GOT3 (cell line): ENCODE data around the gene ZNF738.

Source experiments
- DNase-seq: peaks from one replicate; lab custom pipeline; 2025; ENCODE audit warnings: mixed read lengths; lab: John Stamatoyannopoulos, UW

ZNF738 gene

DNA sequence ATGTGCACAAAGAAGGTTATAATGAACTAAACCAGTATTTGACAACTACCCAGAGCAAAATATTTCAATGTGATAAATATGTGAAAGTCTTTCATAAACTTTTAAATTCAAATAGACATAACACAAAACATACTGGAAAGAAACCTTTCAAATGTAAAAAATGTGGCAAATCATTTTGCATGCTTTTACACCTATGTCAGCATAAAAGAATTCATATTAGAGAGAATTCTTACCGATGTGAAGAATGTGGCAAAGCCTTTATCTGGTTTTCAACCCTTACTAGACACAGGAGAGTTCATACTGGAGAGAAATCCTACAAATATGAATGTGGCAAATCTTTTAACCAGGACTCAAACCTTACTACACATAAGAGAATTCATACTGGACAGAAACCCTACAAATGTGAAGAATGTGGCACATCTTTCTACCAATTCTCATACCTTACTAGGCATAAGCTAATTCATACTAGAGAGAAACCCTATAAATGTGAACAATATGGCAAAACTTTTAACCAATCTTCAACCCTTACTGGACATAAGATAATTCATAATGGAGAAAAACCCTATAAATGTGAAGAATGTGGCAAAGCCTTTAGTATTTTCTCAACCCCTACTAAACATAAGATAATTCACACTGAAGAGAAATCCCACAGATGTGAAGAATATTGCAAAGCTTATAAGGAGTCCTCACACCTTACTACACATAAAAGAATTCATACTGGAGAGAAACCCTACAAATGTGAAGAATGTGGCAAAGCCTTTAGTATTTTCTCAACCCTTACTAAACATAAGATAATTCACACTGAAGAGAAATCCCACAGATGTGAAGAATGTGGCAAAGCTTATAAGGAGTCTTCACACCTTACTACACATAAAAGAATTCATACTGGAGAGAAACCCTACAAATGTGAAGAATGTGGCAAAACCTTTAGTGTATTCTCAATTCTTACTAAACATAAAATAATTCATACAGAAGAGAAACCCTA lies 64.5 kb downstream of the ZNF738 start:
- no peak for DNase-seq
